Skeletal muscle satellite cell (primary cell): ENCODE data around the gene ZFYVE19.

Experiments
- H3K27me3 ChIP-seq: 2 replicates; pipeline ENCODE4 v1.7.0; 2013; ENCODE audit warnings: low read length; ENCODE audit not compliant: control insufficient read depth, insufficient read depth
- H3K36me3 ChIP-seq: 2 replicates; pipeline ENCODE4 v1.7.0; 2013; ENCODE audit warnings: mild to moderate bottlenecking, control low read depth, low read length; ENCODE audit not compliant: insufficient read depth
- H3K4me1 ChIP-seq: 2 replicates; pipeline ENCODE4 v1.7.0; 2013; ENCODE audit warnings: low read length; ENCODE audit not compliant: control insufficient read depth, insufficient read depth
- H3K4me2 ChIP-seq: 2 replicates; pipeline ENCODE4 v1.7.0; 2013; ENCODE audit warnings: mild to moderate bottlenecking, low read length
- H3K4me3 ChIP-seq: 2 replicates; pipeline ENCODE4 v1.7.0; 2013; ENCODE audit warnings: low read length
- H3K9ac ChIP-seq: 2 replicates; pipeline ENCODE4 v1.7.0; 2013; ENCODE audit warnings: mild to moderate bottlenecking, low read depth, low read length, moderate library complexity
- H3K9me3 ChIP-seq: replicated peaks from 2 replicates; pipeline ENCODE4 v1.7.0; 2013; ENCODE audit warnings: mild to moderate bottlenecking, control low read depth, low read length

Gene ZFYVE19

DNA sequence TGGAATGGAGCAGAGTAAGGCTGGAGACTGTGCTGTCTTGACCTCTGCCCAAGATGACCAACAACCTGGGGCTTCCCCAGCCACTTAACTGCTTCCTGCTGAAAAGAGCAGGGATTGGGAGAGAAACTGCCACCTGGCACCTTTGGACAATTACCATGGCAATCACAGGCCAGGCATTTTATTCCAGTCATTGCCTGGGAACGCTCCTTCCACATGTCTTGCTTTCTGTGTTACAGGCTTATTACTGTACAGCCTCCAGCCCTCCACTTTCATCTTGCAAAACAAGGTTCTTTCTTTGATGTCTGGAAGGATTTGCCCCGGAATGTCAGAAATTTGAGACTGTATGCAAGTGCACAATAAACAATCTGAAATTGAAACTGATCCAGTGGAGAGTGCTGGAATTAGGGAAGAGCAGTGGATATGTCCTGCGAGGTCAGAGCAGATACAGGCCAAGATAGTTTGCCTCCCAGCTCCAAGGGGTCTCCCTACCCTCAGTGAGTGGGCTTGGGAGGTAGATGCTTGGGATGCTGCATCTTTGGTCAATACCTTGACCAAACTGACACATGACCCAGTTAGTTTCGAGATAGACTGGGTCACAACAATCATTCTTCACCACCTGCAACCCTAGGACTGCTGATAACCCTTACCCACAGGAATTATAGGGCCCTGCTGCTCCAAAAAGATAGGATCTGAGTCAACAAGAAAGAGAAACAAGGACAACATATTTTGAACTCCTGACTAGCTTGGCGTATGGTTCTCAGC is 19.0 kb downstream of the ZFYVE19 start:
- no peak overlapping the region for H3K9ac ChIP-seq
- H3K36me3 ChIP-seq, result no peaks in the 10 kb centered on the region
- no peak overlapping the region for H3K4me3 ChIP-seq
- H3K4me1 ChIP-seq, result no peaks in the 10 kb centered on the region
- H3K4me2 ChIP-seq, result no peak overlapping the region
- H3K27me3 ChIP-seq, result peaks cover 34% of the 10 kb centered on the region
- H3K9me3 ChIP-seq, result no peaks in the 10 kb centered on the region

- Histone ChIP-seq H3K9ac (no peak overlapping the region), H3K36me3 (no peaks in the 10 kb centered on the region), H3K4me1 (no peaks in the 10 kb centered on the region), H3K9me3 (no peaks in the 10 kb centered on the region), H3K4me3 (no peak overlapping the region), H3K4me2 (no peak overlapping the region), H3K27me3 (peaks cover 34% of the 10 kb centered on the region)
Observed at GRCh38 chr15:40826423-40827075, 19.7 kb downstream of the ZFYVE19 start.

DNA sequence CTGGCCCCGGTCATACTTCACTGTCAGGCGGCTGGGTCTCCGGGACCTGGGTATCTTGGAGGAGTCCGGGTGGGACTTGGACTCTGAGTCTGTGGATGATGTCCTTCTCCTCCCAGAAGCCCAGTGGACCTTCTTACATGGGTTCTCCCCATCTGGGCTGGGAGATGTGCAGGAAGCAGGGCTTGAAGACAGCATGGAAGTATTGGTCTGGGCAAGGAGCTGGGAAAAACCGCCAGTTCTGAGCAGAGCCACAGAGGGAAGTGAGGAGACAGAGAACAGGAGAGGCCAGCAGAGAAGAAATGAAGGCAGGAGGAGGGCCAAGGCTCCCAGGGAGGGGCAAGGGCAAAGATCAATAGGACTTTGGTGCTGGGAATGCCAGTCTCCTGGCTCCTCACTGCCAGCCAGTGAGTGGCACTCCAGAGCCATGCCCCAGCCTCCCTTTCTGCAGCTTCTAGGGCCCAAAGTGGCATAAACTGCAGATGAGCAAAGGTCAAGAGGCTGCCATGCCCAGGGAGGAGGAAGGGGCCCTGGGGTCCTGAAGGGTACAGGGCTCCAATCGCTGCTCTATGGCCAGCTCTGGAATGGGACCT is 21.7 kb downstream of the ZFYVE19 start, which contains the start of gene PPP1R14D:
TSS of gene PPP1R14D (minus strand) at position 262 of the 590 bp plus-strand sequence. CDS start at position 195, 67 bp downstream.
- Histone ChIP-seq H3K9me3 (no peaks in the 10 kb centered on the region), H3K27me3 (peaks cover 34% of the 10 kb centered on the region), H3K4me1 (no peaks in the 10 kb centered on the region), H3K4me3 (no peak within 1 kb of the TSS), H3K9ac (no peak within 1 kb of the TSS), H3K36me3 (no peaks in the 10 kb centered on the region), H3K4me2 (no peak within 1 kb of the TSS)

DNA sequence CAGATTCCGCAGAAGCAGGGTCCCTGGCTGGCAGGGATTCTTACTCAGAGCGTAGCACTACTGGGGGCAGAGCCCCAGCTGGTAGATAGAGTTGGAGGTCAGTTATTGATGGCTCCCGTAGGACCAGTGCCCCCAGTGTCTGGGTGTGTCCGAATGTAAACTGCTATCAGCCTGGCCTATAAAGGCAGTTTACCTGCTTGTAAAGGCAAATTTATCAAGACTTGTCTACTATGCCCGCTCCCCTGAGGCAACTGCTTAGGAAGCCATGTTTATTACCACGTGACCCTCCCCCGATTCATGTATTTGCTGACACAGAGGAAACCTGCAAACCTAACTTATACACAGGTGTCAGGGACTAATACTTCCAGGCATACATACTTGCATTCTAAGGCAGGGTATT is 22.2 kb downstream of the ZFYVE19 start:
- Histone ChIP-seq H3K27me3 (peaks cover 34% of the 10 kb centered on the region), H3K4me2 (no peak overlapping the region), H3K36me3 (no peaks in the 10 kb centered on the region), H3K9me3 (no peaks in the 10 kb centered on the region), H3K4me3 (no peak overlapping the region), H3K9ac (no peak overlapping the region), H3K4me1 (no peaks in the 10 kb centered on the region)

GRCh38 chr15:40830884-40831283 is 24.0 kb downstream of the ZFYVE19 start:
- Histone ChIP-seq H3K27me3 (peaks cover 27% of the 10 kb centered on the region), H3K4me1 (no peaks in the 10 kb centered on the region), H3K4me3 (no peak overlapping the region), H3K9me3 (no peaks in the 10 kb centered on the region), H3K9ac (no peak overlapping the region), H3K36me3 (no peaks in the 10 kb centered on the region), H3K4me2 (no peak overlapping the region)

DNA sequence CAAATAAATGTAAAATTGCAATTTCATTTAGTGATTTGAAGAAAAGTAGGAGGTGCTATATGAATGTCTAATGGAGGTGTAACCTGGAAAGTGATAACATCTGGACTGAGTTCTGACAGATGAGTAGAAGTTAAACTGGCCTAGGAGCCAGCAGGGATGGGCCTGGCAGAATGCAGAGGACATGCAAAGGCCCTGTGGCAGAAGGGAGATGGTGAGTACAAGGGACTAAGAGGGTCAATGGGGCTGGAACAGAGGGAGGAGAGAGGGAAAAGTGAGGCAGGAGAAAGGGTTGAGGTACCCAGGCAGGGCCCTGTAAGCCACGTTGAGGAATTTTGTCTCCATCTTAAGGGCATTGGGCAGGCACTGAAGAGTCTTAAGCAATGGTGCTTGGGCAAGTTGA is 25.0 kb downstream of the ZFYVE19 start:
- H3K4me1 ChIP-seq, result no peaks in the 10 kb centered on the region
- no peaks in the 10 kb centered on the region for H3K9me3 ChIP-seq
- no peaks in the 10 kb centered on the region for H3K36me3 ChIP-seq
- no peak overlapping the region for H3K4me3 ChIP-seq
- no peak overlapping the region for H3K4me2 ChIP-seq
- H3K9ac ChIP-seq, result no peak overlapping the region
- peaks cover 17% of the 10 kb centered on the region for H3K27me3 ChIP-seq

DNA sequence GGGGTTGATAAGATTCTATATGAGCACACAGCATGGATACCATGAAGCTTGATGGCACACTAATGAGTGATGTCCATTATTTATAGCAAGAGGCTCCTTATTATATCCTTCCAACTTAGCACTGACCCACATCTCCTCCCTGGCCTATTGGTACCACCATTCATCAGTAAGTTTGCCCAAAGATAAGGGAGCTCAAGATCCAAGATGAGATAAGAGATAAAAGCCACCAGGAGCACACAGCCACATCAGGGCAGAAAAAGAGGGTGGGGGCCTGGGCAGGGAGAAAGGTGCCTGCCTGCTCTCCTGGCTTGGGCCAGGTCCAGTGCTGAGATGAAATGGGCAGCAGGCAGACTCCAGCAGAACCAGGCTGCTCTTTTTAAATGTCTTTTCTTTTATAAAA is 26.0 kb downstream of the ZFYVE19 start:
- Histone ChIP-seq H3K9ac (no peak overlapping the region), H3K9me3 (no peaks in the 10 kb centered on the region), H3K4me3 (no peak overlapping the region), H3K36me3 (no peaks in the 10 kb centered on the region), H3K4me1 (no peaks in the 10 kb centered on the region), H3K4me2 (no peak overlapping the region), H3K27me3 (peaks cover 13% of the 10 kb centered on the region)

DNA sequence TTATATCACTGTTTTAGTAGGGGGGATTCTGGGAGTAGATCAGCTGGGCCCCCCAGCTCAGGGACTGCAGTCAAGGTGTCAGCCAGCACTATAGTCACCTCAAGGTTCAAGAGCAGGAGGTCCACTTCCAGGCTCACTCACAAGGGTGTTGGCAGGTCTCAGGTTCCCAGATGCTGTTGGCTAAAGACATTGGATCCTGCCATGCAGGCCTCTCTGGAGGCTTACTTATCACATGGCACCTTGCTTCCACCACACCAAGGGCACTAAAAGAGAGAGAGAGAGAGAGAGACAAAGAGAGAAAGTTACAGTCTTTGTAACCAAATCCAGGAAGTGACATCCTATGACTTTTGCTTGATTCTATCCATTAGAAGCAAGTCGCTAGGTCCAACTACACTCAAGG is 29.1 kb downstream of the ZFYVE19 start:
- H3K27me3 ChIP-seq, result peaks cover 2% of the 10 kb centered on the region
- H3K4me1 ChIP-seq, result no peaks in the 10 kb centered on the region
- H3K4me3 ChIP-seq, result no peak overlapping the region
- no peaks in the 10 kb centered on the region for H3K36me3 ChIP-seq
- no peaks in the 10 kb centered on the region for H3K9me3 ChIP-seq
- no peak overlapping the region for H3K4me2 ChIP-seq
- no peak overlapping the region for H3K9ac ChIP-seq

DNA sequence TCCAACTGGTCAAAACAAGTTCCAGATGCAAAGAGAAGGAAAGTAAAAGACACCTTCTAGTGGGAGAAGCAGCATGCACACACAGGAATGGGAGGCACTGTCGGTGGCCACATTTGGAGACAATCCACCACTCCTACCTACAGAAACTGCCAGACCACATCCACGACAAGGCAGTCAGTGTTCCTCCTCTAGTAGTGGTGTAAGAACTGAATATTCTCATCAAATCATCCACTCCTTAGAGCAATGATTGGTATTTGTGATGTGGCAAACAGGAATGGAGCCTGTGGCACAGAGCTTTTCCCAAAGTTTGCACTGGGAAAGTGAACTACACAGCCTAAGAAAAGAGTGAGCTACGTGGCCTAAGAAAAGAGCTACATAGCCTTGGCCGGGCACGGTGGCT is 31.9 kb downstream of the ZFYVE19 start:
- H3K4me2 ChIP-seq, result no peak overlapping the region
- no peak overlapping the region for H3K9ac ChIP-seq
- H3K27me3 ChIP-seq, result peaks cover 25% of the 10 kb centered on the region
- no peaks in the 10 kb centered on the region for H3K4me1 ChIP-seq
- no peak overlapping the region for H3K4me3 ChIP-seq
- H3K9me3 ChIP-seq, result no peaks in the 10 kb centered on the region
- no peaks in the 10 kb centered on the region for H3K36me3 ChIP-seq

- no peak overlapping the region for H3K4me3 ChIP-seq
- no peak overlapping the region for H3K9ac ChIP-seq
- no peaks in the 10 kb centered on the region for H3K36me3 ChIP-seq
- H3K27me3 ChIP-seq, result peaks cover 46% of the 10 kb centered on the region
- no peak overlapping the region for H3K4me2 ChIP-seq
- peaks cover 12% of the 10 kb centered on the region for H3K4me1 ChIP-seq
- no peaks in the 10 kb centered on the region for H3K9me3 ChIP-seq
Observed at GRCh38 chr15:40841741-40842140, 34.9 kb downstream of the ZFYVE19 start.

GRCh38 chr15:40843261-40843884 is 36.5 kb downstream of the ZFYVE19 start:
- H3K27me3 ChIP-seq, result peaks cover 52% of the 10 kb centered on the region
- no peak overlapping the region for H3K9ac ChIP-seq
- H3K4me1 ChIP-seq, result peaks cover 12% of the 10 kb centered on the region
- H3K36me3 ChIP-seq, result no peaks in the 10 kb centered on the region
- H3K4me2 ChIP-seq, result peak overlapping the region; percentile 82
- H3K4me3 ChIP-seq, result no peak overlapping the region
- no peaks in the 10 kb centered on the region for H3K9me3 ChIP-seq
